Measurements from ENCODE around the gene STPG4.
"Not testable (repeated sequence)": the region's sequence is repeated elsewhere in the genome, so short reads cannot be mapped to it uniquely, and the experiment has no call there.

The STPG4 gene

GRCh38 chr2:47155091-47155876, at the start of gene STPG4:
STPG4 (minus strand) TSS chr2:47155308; CDS start chr2:47155251, 57 bp downstream.
- no peak for DNase-seq

GRCh38 chr2:47204691-47205090, 49.6 kb upstream of the STPG4 start:
- no peak for DNase-seq

GRCh38 chr2:47203995-47204394, 48.9 kb upstream of the STPG4 start:
- no peak for DNase-seq

GRCh38 chr2:47201224-47201623, 46.1 kb upstream of the STPG4 start:
- no peak for DNase-seq

- no peak for DNase-seq
Observed at GRCh38 chr2:47198985-47199451, 43.9 kb upstream of the STPG4 start.

- DNase-seq, result no peak
Observed at GRCh38 chr2:47196499-47196898, 41.4 kb upstream of the STPG4 start.

GRCh38 chr2:47196046-47196445, 40.9 kb upstream of the STPG4 start:
- DNase-seq, result no peak

- no peak for DNase-seq
Observed at GRCh38 chr2:47195148-47195547, 40.0 kb upstream of the STPG4 start.

GRCh38 chr2:47194410-47194809, 39.3 kb upstream of the STPG4 start:
- DNase-seq, result no peak

- no peak for DNase-seq
Observed at GRCh38 chr2:47193607-47194006, 38.5 kb upstream of the STPG4 start.

- no peak for DNase-seq
Observed at GRCh38 chr2:47190188-47190881, 35.2 kb upstream of the STPG4 start.

GRCh38 chr2:47189635-47190034, 34.5 kb upstream of the STPG4 start:
- no peak for DNase-seq

GRCh38 chr2:47187069-47187468, 32.0 kb upstream of the STPG4 start:
- DNase-seq, result no peak

- DNase-seq, result no peak
Observed at GRCh38 chr2:47186351-47186750, 31.2 kb upstream of the STPG4 start.

GRCh38 chr2:47185098-47185497, 30.0 kb upstream of the STPG4 start:
- DNase-seq, result not testable (repeated sequence)

GRCh38 chr2:47181176-47181575, 26.1 kb upstream of the STPG4 start:
- DNase-seq, result no peak

- no peak for DNase-seq
Observed at GRCh38 chr2:47180531-47180930, 25.4 kb upstream of the STPG4 start.

GRCh38 chr2:47179388-47179787, 24.3 kb upstream of the STPG4 start:
- no peak for DNase-seq

- no peak for DNase-seq
Observed at GRCh38 chr2:47178341-47178740, 23.2 kb upstream of the STPG4 start.

GRCh38 chr2:47177043-47177565, 22.0 kb upstream of the STPG4 start:
- no peak for DNase-seq

GRCh38 chr2:47174733-47175361, 19.7 kb upstream of the STPG4 start:
- peak in 1 of 2 experiments; percentile 24 for DNase-seq

GRCh38 chr2:47173986-47174732, 19.1 kb upstream of the STPG4 start:
- no peak for DNase-seq

Measured in NCI-H187 (cell line).